GM12878 (cell line): ENCODE measurements around the gene SFSWAP. TPM values are rescaled to one million over a fixed set of nuclear protein-coding genes. Genes with fewer than 3 reads are reported as not detected.

Experiments
- BRCA1 ChIP-seq: IDR thresholded peaks from 2 replicates; pipeline ENCODE4 v1.6.1; 2011; ENCODE audit warnings: low read depth, low read length, improper control_type of control experiment
- FOXK2 ChIP-seq: fragments of 450-650 bp; IDR thresholded peaks from 2 replicates; pipeline ENCODE4 v1.6.1; 2017; ENCODE audit warnings: mild to moderate bottlenecking, moderate library complexity
- GATAD2B ChIP-seq: fragments of 450-650 bp; conservative IDR thresholded peaks from 2 replicates; pipeline ENCODE4 v1.6.1; 2017; ENCODE audit warnings: low read depth, mild to moderate bottlenecking, moderate library complexity
- JUND ChIP-seq: IDR thresholded peaks from 2 replicates; pipeline ENCODE4 v1.6.1; 2012; ENCODE audit warnings: low read depth, mild to moderate bottlenecking, low read length, improper control_type of control experiment, moderate library complexity
- PRDM15 ChIP-seq: fragments of 450-650 bp; formaldehyde crosslinking; IDR thresholded peaks from 2 replicates; pipeline ENCODE4 v1.4.0; 2020; ENCODE audit warnings: mild to moderate bottlenecking, moderate library complexity
- SKIL ChIP-seq: fragments of 450-650 bp; IDR thresholded peaks from 2 replicates; pipeline ENCODE4 v1.6.1; 2017; ENCODE audit warnings: mild to moderate bottlenecking, low read depth, inconsistent platforms; ENCODE audit not compliant: poor library complexity, severe bottlenecking
- TARDBP ChIP-seq: IDR thresholded peaks from 2 replicates; pipeline ENCODE4 v1.6.1; 2016; ENCODE audit warnings: borderline replicate concordance
- TCF12 ChIP-seq: IDR thresholded peaks from 2 replicates; pipeline ENCODE4 v1.6.1; 2011; ENCODE audit warnings: low read depth, mild to moderate bottlenecking, low read length
- USF2 ChIP-seq: IDR thresholded peaks from 2 replicates; pipeline ENCODE4 v1.6.1; 2011; ENCODE audit warnings: low read depth, low read length, improper control_type of control experiment, borderline replicate concordance
- ZBTB40 ChIP-seq: fragments of 450-650 bp; IDR thresholded peaks from 2 replicates; pipeline ENCODE4 v1.6.1; 2016; ENCODE audit warnings: mild to moderate bottlenecking, moderate library complexity, borderline replicate concordance
- polyA plus RNA-seq, 11 experiments: library from polyadenylated mRNA; depleted of rRNA in 4 of 11; unstranded in 6 of 11; stranded (reverse) in 5 of 11; fragments of >200 nt; fragmentation: Nextera tagmentation in 4 of 11; fragmentation: Illumina TruSeq in 1 of 11; extraction: Ambion mirVana in 4 of 11; extraction: Trizol in 1 of 11; gene quantifications; 1 replicate in 1 of 11; 2 replicates in 10 of 11; pipeline versions ENCODE4 v1.2.1 to v1.2.3, GENCODE V29; 2011 to 2016; ENCODE audit warnings: inconsistent platforms in 2 of 11, missing spikeins in 2 of 11, low read depth in 1 of 11
- total RNA-seq, 4 experiments: library from RNA; depleted of rRNA in 3 of 4; stranded (reverse); fragments of >200 nt in 3 of 4; fragmentation: Illumina TruSeq in 1 of 4; extraction: Trizol in 1 of 4; gene quantifications; 2 replicates each; pipeline versions ENCODE4 v1.2.1 to v1.2.3, GENCODE V29; 2013 to 2021

The SFSWAP gene
- total and polyA plus RNA-seq, 10 of the 15 experiments (the other 5 are each of a cell fraction or from before 2014, with no cell fraction given) = 1.8 to 48.6 (median 25.0) TPM

GRCh38 chr12:131800594-131801135 lies 89.8 kb downstream of the SFSWAP start (continued):
- no peak for TF ChIP-seq SKIL
- TF ChIP-seq FOXK2 = no peak
- no peak for TF ChIP-seq BRCA1
- no peak for TF ChIP-seq GATAD2B
- TF ChIP-seq TCF12 = no peak
- TF ChIP-seq PRDM15 = no peak
- TF ChIP-seq ZBTB40 = no peak
- TF ChIP-seq USF2 = no peak
- no peak for TF ChIP-seq JUND
- TF ChIP-seq TARDBP = no peak
